HEK293 (cell line): ENCODE measurements around the gene SCN10A.

Experiments
- CTCF ChIA-PET: fragments of 350-600 bp; formaldehyde crosslinking; extraction: SDS; loops from one replicate; lab custom pipeline; 2021; ENCODE audit warnings: antibody characterized with exemption; lab: Yijun Ruan, JAX
- POLR2A ChIA-PET: fragments of 300-600 bp; formaldehyde crosslinking; extraction: SDS; loops from one replicate; lab custom pipeline; 2020; ENCODE audit warnings: antibody characterized with exemption, inconsistent platforms; lab: Yijun Ruan, JAX
- H3K27ac ChIP-seq: fragments of 200-500 bp; sonication (Bioruptor generic); 2 replicates; pipeline ENCODE4 v1.5.1; 2014; ENCODE audit warnings: low read depth, low read length, control low read depth, inconsistent platforms; ENCODE audit errors: extremely low read depth
- H3K36me3 ChIP-seq, 2 experiments: fragments of 200-500 bp in 1 of 2; sonication (Bioruptor generic) in 1 of 2; 1 replicate in 1 of 2; 2 replicates in 1 of 2; pipeline ENCODE4 v1.5.1; 2014 to 2017; ENCODE audit warnings: inconsistent platforms in 2 of 2, low read length in 2 of 2; ENCODE audit not compliant: control insufficient read depth in 2 of 2, insufficient read depth in 1 of 2
- H3K4me1 ChIP-seq: fragments of 200-500 bp; sonication (Bioruptor generic); 2 replicates; pipeline ENCODE4 v1.5.1; 2014; ENCODE audit warnings: mild to moderate bottlenecking, low read length, inconsistent platforms; ENCODE audit not compliant: control insufficient read depth, insufficient read depth
- H3K4me3 ChIP-seq: 2 replicates; pipeline ENCODE4 v1.5.1; 2011; ENCODE audit warnings: low read depth, mild to moderate bottlenecking, control low read depth, low read length, moderate library complexity
- H3K9me3 ChIP-seq: fragments of 200-500 bp; sonication (Bioruptor generic); 2 replicates; pipeline ENCODE4 v1.5.1; 2014; ENCODE audit warnings: low read depth, low read length, inconsistent platforms; ENCODE audit not compliant: control insufficient read depth, insufficient read depth
- GLI2 ChIP-seq: fragments of 450-650 bp; formaldehyde crosslinking; IDR thresholded peaks from 2 replicates; pipeline ENCODE4; 2017; ENCODE audit warnings: missing biosample characterization, missing genetic modification characterization, low read depth, borderline replicate concordance
- KLF9 ChIP-seq: fragments of 450-650 bp; formaldehyde crosslinking; IDR thresholded peaks from 2 replicates; pipeline ENCODE4 v1.5.1; 2016; ENCODE audit warnings: missing biosample characterization, missing genetic modification characterization, low read depth
- MEIS1 ChIP-seq: sonication (generic); formaldehyde crosslinking; IDR thresholded peaks from 2 replicates; pipeline ENCODE4 v1.8.1; 2022; ENCODE audit warnings: missing genetic modification reagents, mild to moderate bottlenecking, borderline replicate concordance
- PRDM10 ChIP-seq: fragments of 450-650 bp; formaldehyde crosslinking; IDR thresholded peaks from 2 replicates; pipeline ENCODE4 v1.5.1; 2016; ENCODE audit warnings: missing biosample characterization, missing genetic modification characterization
- ZBTB1 ChIP-seq: fragments of 450-650 bp; formaldehyde crosslinking; IDR thresholded peaks from 2 replicates; pipeline ENCODE4 v1.5.1; 2016; ENCODE audit warnings: missing biosample characterization, missing genetic modification characterization
- ZBTB20 ChIP-seq: fragments of 450-650 bp; formaldehyde crosslinking; IDR thresholded peaks from 2 replicates; pipeline ENCODE4 v1.5.1; 2016; ENCODE audit warnings: missing biosample characterization, missing genetic modification characterization
- ZFP3 ChIP-seq: fragments of 450-650 bp; formaldehyde crosslinking; IDR thresholded peaks from 2 replicates; pipeline ENCODE4 v1.5.1; 2016; ENCODE audit warnings: low read depth, missing biosample characterization, missing genetic modification characterization
- ZNF133 ChIP-seq: fragments of 450-650 bp; formaldehyde crosslinking; IDR thresholded peaks from 2 replicates; pipeline ENCODE4 v1.5.1; 2016; ENCODE audit warnings: missing biosample characterization, missing genetic modification characterization
- ZNF211 ChIP-seq: fragments of 450-650 bp; formaldehyde crosslinking; IDR thresholded peaks from 2 replicates; pipeline ENCODE4 v1.5.1; 2016; ENCODE audit warnings: low read depth, missing biosample characterization, missing genetic modification characterization
- ZNF311 ChIP-seq: fragments of 450-650 bp; formaldehyde crosslinking; IDR thresholded peaks from 2 replicates; pipeline ENCODE4 v1.5.1; 2017; ENCODE audit warnings: missing biosample characterization, missing genetic modification characterization, borderline replicate concordance
- ZNF324 ChIP-seq: fragments of 450-650 bp; formaldehyde crosslinking; IDR thresholded peaks from 2 replicates; pipeline ENCODE4 v1.5.1; 2016; ENCODE audit warnings: missing biosample characterization, missing genetic modification characterization
- ZNF404 ChIP-seq: fragments of 450-650 bp; formaldehyde crosslinking; IDR thresholded peaks from 2 replicates; pipeline ENCODE4 v1.5.1; 2017; ENCODE audit warnings: missing biosample characterization, missing genetic modification characterization
- ZNF426 ChIP-seq: fragments of 450-650 bp; formaldehyde crosslinking; IDR thresholded peaks from 2 replicates; pipeline ENCODE4 v1.5.1; 2017; ENCODE audit warnings: missing biosample characterization, missing genetic modification characterization, mild to moderate bottlenecking, inconsistent platforms, moderate library complexity
- ZNF48 ChIP-seq: fragments of 450-650 bp; formaldehyde crosslinking; IDR thresholded peaks from 2 replicates; pipeline ENCODE4 v1.5.1; 2016; ENCODE audit warnings: missing biosample characterization, missing genetic modification characterization
- ZNF518A ChIP-seq: fragments of 450-650 bp; formaldehyde crosslinking; conservative IDR thresholded peaks from 2 replicates; pipeline ENCODE4 v1.5.1; 2016; ENCODE audit warnings: low read depth, missing biosample characterization, missing genetic modification characterization
- ZNF549 ChIP-seq: fragments of 450-650 bp; IDR thresholded peaks from 2 replicates; pipeline ENCODE4 v1.5.1; 2018; ENCODE audit warnings: missing biosample characterization, missing genetic modification characterization, mild to moderate bottlenecking, inconsistent platforms, moderate library complexity
- ZNF621 ChIP-seq: fragments of 450-650 bp; formaldehyde crosslinking; IDR thresholded peaks from 2 replicates; pipeline ENCODE4 v1.5.1; 2017; ENCODE audit warnings: missing biosample characterization, missing genetic modification characterization
- ZNF626 ChIP-seq: fragments of 450-650 bp; sonication (Bioruptor Pico); formaldehyde crosslinking; IDR thresholded peaks from 2 replicates; pipeline ENCODE4 v1.5.1; 2018; ENCODE audit warnings: missing biosample characterization, missing genetic modification characterization, inconsistent platforms
- ZNF629 ChIP-seq: fragments of 450-650 bp; formaldehyde crosslinking; IDR thresholded peaks from 2 replicates; pipeline ENCODE4 v1.5.1; 2017; ENCODE audit warnings: missing biosample characterization, missing genetic modification characterization
- ZNF660 ChIP-seq: fragments of 450-650 bp; IDR thresholded peaks from 2 replicates; pipeline ENCODE4 v1.5.1; 2018; ENCODE audit warnings: missing biosample characterization, mild to moderate bottlenecking, missing genetic modification characterization
- ZNF768 ChIP-seq: fragments of 450-650 bp; formaldehyde crosslinking; IDR thresholded peaks from 2 replicates; pipeline ENCODE4 v1.5.1; 2018; ENCODE audit warnings: missing biosample characterization, mild to moderate bottlenecking, missing genetic modification characterization
- ZXDB ChIP-seq: fragments of 450-650 bp; formaldehyde crosslinking; IDR thresholded peaks from 2 replicates; pipeline ENCODE4 v1.5.1; 2016; ENCODE audit warnings: missing biosample characterization, missing genetic modification characterization
- TF ChIP-seq, protein P1 (sequence below): fragments of 450-650 bp; formaldehyde crosslinking; IDR thresholded peaks from 2 replicates; pipeline ENCODE4 v1.5.1; 2017; ENCODE audit warnings: missing biosample characterization, mild to moderate bottlenecking, missing genetic modification characterization, moderate library complexity

SCN10A gene

GRCh38 chr3:38684546-38684945, 131.5 kb downstream of the SCN10A start:
- Histone ChIP-seq H3K9me3 (no peaks in the 10 kb centered on the region), H3K4me1 (no peaks in the 10 kb centered on the region), H3K27ac (no peak overlapping the region), H3K36me3 (no peaks in the 10 kb centered on the region), H3K4me3 (no peak overlapping the region)
- TF ChIP-seq ZNF48 (tag by site-specific recombination) (no peak), ZNF426 (no peak), ZXDB (no peak), ZNF621 (no peak), ZNF629 (no peak), ZNF211 (tag by site-specific recombination) (no peak), ZNF549 (tag by site-specific recombination) (no peak), ZBTB1 (no peak), PRDM10 (tag by site-specific recombination) (no peak)
- POLR2A ChIA-PET: no interaction called here
- CTCF ChIA-PET: no interaction called here

- ChIA-PET CTCF (interaction anchor here (1.1 to 2.3 kb wide), 3 partner anchors 14 to 149 kb away, joined by 5 to 9 read pairs (median 6); no protein-coding TSS in a partner anchor), POLR2A (no interaction called here)
- Histone ChIP-seq H3K36me3 (no peaks in the 10 kb centered on the region), H3K27ac (no peak overlapping the region), H3K4me3 (no peak overlapping the region), H3K4me1 (no peaks in the 10 kb centered on the region), H3K9me3 (no peaks in the 10 kb centered on the region)
- TF ChIP-seq ZNF768 (tag by site-specific recombination) (no peak), ZNF311 (tag by site-specific recombination) (no peak), ZNF133 (tag by site-specific recombination) (no peak), ZNF660 (tag by site-specific recombination) (no peak), KLF9 (tag by site-specific recombination) (no peak), MEIS1 (CRISPR knock-in tag) (no peak), GLI2 (tag by site-specific recombination) (no peak), ZNF626 (tag by site-specific recombination) (no peak), ZFP3 (tag by site-specific recombination) (no peak), ZBTB20 (tag by site-specific recombination) (no peak), ZNF404 (tag by site-specific recombination) (no peak), ZNF518A (tag by site-specific recombination) (no peak), ZNF324 (tag by site-specific recombination) (no peak)
- TF ChIP-seq, protein P1, sequence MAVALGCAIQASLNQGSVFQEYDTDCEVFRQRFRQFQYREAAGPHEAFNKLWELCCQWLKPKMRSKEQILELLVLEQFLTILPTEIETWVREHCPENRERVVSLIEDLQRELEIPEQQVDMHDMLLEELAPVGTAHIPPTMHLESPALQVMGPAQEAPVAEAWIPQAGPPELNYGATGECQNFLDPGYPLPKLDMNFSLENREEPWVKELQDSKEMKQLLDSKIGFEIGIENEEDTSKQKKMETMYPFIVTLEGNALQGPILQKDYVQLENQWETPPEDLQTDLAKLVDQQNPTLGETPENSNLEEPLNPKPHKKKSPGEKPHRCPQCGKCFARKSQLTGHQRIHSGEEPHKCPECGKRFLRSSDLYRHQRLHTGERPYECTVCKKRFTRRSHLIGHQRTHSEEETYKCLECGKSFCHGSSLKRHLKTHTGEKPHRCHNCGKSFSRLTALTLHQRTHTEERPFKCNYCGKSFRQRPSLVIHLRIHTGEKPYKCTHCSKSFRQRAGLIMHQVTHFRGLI: no peak
- TF ChIP-seq, all 188 proteins: peak for 0
These were observed 146.3 kb downstream of the SCN10A start for GRCh38 chr3:38669668-38670067.
